OCI-LY3 (cell line): Measurements from ENCODE around the gene PLAAT4.
"Not testable (repeated sequence)": the region's sequence is repeated elsewhere in the genome, so short reads cannot be mapped to it uniquely, and the experiment has no call there.

Experiments used
- H2AFZ ChIP-seq: fragments of 200-600, 300-600 bp; shearing (Covaris generic); 2 replicates; pipeline ENCODE4 v1.6.0; 2014; ENCODE audit warnings: antibody characterized with exemption, low read depth, low read length
- H3K27ac ChIP-seq: fragments of 200-600, 300-600 bp; sonication (generic); 2 replicates; pipeline ENCODE4 v1.5.1; 2014; ENCODE audit warnings: mild to moderate bottlenecking, low read length, moderate library complexity, mixed read lengths
- H3K27me3 ChIP-seq: fragments of 200-600, 300-600 bp; sonication (generic); 2 replicates; pipeline ENCODE4 v1.6.1; 2014; ENCODE audit warnings: low read depth, low read length, mixed read lengths
- H3K36me3 ChIP-seq: fragments of 200-600, 300-600 bp; sonication (generic); replicated peaks from 2 replicates; pipeline ENCODE3; 2014; ENCODE audit warnings: low read depth, low read length, mixed read lengths
- H3K4me1 ChIP-seq: fragments of 300-600, 200-600 bp; sonication (generic); 2 replicates; pipeline ENCODE4 v1.6.1; 2014; ENCODE audit warnings: low read length, mixed read lengths
- H3K4me2 ChIP-seq: fragments of 200-600, 300-600 bp; sonication (generic); 2 replicates; pipeline ENCODE4 v1.6.1; 2014; ENCODE audit warnings: low read length, mixed read lengths
- H3K4me3 ChIP-seq: fragments of 300-600, 200-600 bp; sonication (generic); 2 replicates; pipeline ENCODE4 v1.5.1; 2014; ENCODE audit warnings: antibody characterized with exemption, mild to moderate bottlenecking, low read length, moderate library complexity
- H3K79me2 ChIP-seq: fragments of 300-600, 200-600 bp; shearing (Covaris generic); 2 replicates; pipeline ENCODE4 v1.6.1; 2014; ENCODE audit warnings: mild to moderate bottlenecking, low read length, mixed read lengths
- H3K9ac ChIP-seq: fragments of 300-600, 200-600 bp; shearing (Covaris generic); 2 replicates; pipeline ENCODE4 v1.6.0; 2014; ENCODE audit warnings: mild to moderate bottlenecking, low read length, moderate library complexity
- H3K9me3 ChIP-seq: fragments of 200-600, 300-600 bp; shearing (Covaris generic); 2 replicates; pipeline ENCODE4 v1.6.1; 2014; ENCODE audit warnings: low read length, mixed read lengths; ENCODE audit not compliant: insufficient read depth
- H4K20me1 ChIP-seq: fragments of 200-600, 300-600 bp; sonication (generic); 2 replicates; pipeline ENCODE4 v1.6.1; 2016; ENCODE audit warnings: low read length, mixed read lengths; ENCODE audit not compliant: insufficient read depth
- CTCF ChIP-seq: fragments of 200-600, 300-600 bp; sonication (generic); IDR thresholded peaks from 2 replicates; pipeline ENCODE4 v1.5.1; 2014; ENCODE audit warnings: antibody characterized with exemption, low read length, low read depth
- EZH2phosphoT487 ChIP-seq: fragments of 200-600 bp; shearing (Covaris generic); IDR thresholded peaks from 2 replicates; pipeline ENCODE4 v1.6.1; 2018; ENCODE audit warnings: antibody characterized with exemption, mixed run types, low read depth

PLAAT4 gene

GRCh38 chr11:63523151-63523550 is 13.5 kb upstream of the PLAAT4 start:
- Histone ChIP-seq H3K36me3 (no peaks in the 10 kb centered on the region), H3K9me3 (no peaks in the 10 kb centered on the region), H3K4me1 (no peaks in the 10 kb centered on the region), H4K20me1 (no peaks in the 10 kb centered on the region), H3K4me3 (no peak overlapping the region), H3K9ac (no peak overlapping the region), H3K79me2 (no peaks in the 10 kb centered on the region), H3K4me2 (no peak overlapping the region), H3K27ac (no peak overlapping the region), H3K27me3 (peaks cover 17% of the 10 kb centered on the region; the same call in 1 of the 2 replicates), H2AFZ (no peak overlapping the region)
- TF ChIP-seq EZH2phosphoT487 = no peak
- no peak for TF ChIP-seq CTCF

GRCh38 chr11:63527667-63528066 is 8.9 kb upstream of the PLAAT4 start:
- Histone ChIP-seq H4K20me1 (no peaks in the 10 kb centered on the region), H3K4me1 (peaks cover 9% of the 10 kb centered on the region), H3K9me3 (no peaks in the 10 kb centered on the region), H3K36me3 (no peaks in the 10 kb centered on the region), H3K27ac (no peak overlapping the region), H3K27me3 (peaks cover 7% of the 10 kb centered on the region), H3K4me2 (no peak overlapping the region), H3K4me3 (no peak overlapping the region), H3K9ac (no peak overlapping the region), H3K79me2 (no peaks in the 10 kb centered on the region), H2AFZ (no peak overlapping the region)
- no peak for TF ChIP-seq CTCF
- no peak for TF ChIP-seq EZH2phosphoT487

DNA sequence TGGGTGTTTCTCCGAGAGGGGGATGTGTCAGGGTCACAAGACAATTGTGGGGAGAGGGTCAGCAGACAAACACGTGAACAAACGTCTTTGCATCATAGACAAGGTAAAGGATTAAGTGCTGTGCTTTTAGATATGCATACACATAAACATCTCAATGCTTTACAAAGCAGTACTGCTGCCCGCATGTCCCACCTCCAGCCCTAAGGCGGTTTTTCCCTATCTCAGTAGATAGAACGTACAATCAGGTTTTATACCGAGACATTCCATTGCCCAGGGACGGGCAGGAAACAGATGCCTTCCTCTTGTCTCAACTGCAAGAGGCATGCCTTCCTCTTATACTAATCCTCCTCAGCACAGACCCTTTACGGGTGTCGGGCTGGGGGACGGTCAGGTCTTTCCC is 8.5 kb upstream of the PLAAT4 start:
- not testable (repeated sequence) for H3K9me3 ChIP-seq, H4K20me1 ChIP-seq, H3K4me1 ChIP-seq, H3K27ac ChIP-seq, H3K36me3 ChIP-seq, H3K79me2 ChIP-seq, H3K9ac ChIP-seq, H3K4me3 ChIP-seq, H2AFZ ChIP-seq, H3K4me2 ChIP-seq
- peaks cover 12% of the 10 kb centered on the region for H3K27me3 ChIP-seq

GRCh38 chr11:63528729-63529278 is 7.8 kb upstream of the PLAAT4 start:
- H4K20me1 ChIP-seq, H3K27ac ChIP-seq, H3K9ac ChIP-seq, H3K9me3 ChIP-seq, H3K4me1 ChIP-seq, H3K79me2 ChIP-seq, H2AFZ ChIP-seq, H3K4me3 ChIP-seq, H3K4me2 ChIP-seq, H3K36me3 ChIP-seq: not testable (repeated sequence)
- H3K27me3 ChIP-seq = peaks cover 18% of the 10 kb centered on the region

DNA sequence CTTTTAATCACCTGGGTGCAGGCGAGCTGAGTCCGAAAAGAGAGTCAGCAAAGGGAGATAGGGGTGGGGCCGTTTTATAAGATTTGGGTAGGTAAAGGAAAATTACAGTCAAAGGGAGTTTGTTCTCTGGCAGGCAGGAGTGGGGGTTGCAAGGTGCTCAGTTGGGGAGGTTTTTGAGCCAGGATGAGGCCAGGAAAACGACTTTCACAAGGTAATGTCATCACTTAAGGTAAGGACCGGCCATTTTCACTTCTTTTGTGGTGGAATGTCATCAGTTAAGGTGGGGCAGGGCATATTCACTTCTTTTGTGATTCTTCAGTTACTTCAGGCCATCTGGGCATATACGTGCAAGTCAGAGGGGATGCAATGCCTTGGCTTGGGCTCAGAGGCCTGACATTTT is 7.2 kb upstream of the PLAAT4 start:
- not testable (repeated sequence) for H3K4me1 ChIP-seq, H3K36me3 ChIP-seq, H3K4me2 ChIP-seq, H3K9ac ChIP-seq, H3K9me3 ChIP-seq, H2AFZ ChIP-seq, H4K20me1 ChIP-seq, H3K79me2 ChIP-seq, H3K27ac ChIP-seq, H3K4me3 ChIP-seq
- H3K27me3 ChIP-seq = peaks cover 22% of the 10 kb centered on the region
